ENCODE data around the gene MYO16.

The MYO16 gene

GRCh38 chr13:108629181-108629752 lies at the start of gene MYO16:
MYO16 (plus strand) TSS chr13:108629611; CDS start chr13:108629845, 234 bp downstream.
- no peak for DNase-seq

- no peak for DNase-seq
Measured at GRCh38 chr13:108586826-108587225, 42.6 kb upstream of the MYO16 start.

GRCh38 chr13:108588516-108588915 lies 40.9 kb upstream of the MYO16 start:
- no peak for DNase-seq

GRCh38 chr13:108594153-108594552 lies 35.3 kb upstream of the MYO16 start:
- no peak for DNase-seq

GRCh38 chr13:108595436-108596274 lies 33.8 kb upstream of the MYO16 start:
- DNase-seq = no peak

GRCh38 chr13:108597943-108598342 lies 31.5 kb upstream of the MYO16 start:
- no peak for DNase-seq

GRCh38 chr13:108606424-108606823 lies 23.0 kb upstream of the MYO16 start:
- no peak for DNase-seq

- no peak for DNase-seq
Measured at GRCh38 chr13:108609353-108609752, 20.1 kb upstream of the MYO16 start.

GRCh38 chr13:108610507-108610906 lies 18.9 kb upstream of the MYO16 start:
- DNase-seq = no peak

GRCh38 chr13:108615241-108615640 lies 14.2 kb upstream of the MYO16 start:
- no peak for DNase-seq

- no peak for DNase-seq
Measured at GRCh38 chr13:108618233-108618632, 11.2 kb upstream of the MYO16 start.

GRCh38 chr13:108621462-108621861 lies 7.9 kb upstream of the MYO16 start:
- no peak for DNase-seq

- DNase-seq = no peak
Measured at GRCh38 chr13:108624108-108624507, 5.3 kb upstream of the MYO16 start.

GRCh38 chr13:108624979-108625378 lies 4.4 kb upstream of the MYO16 start:
- DNase-seq = no peak

GRCh38 chr13:108629988-108630387 lies 577 bp downstream of the MYO16 start:
- DNase-seq = no peak

GRCh38 chr13:108632649-108633167 lies 3.3 kb downstream of the MYO16 start:
- no peak for DNase-seq

GRCh38 chr13:108638901-108639300 lies 9.5 kb downstream of the MYO16 start:
- DNase-seq = no peak

GRCh38 chr13:108643646-108644353 lies 14.4 kb downstream of the MYO16 start:
- no peak for DNase-seq

GRCh38 chr13:108645376-108645775 lies 16.0 kb downstream of the MYO16 start:
- no peak for DNase-seq

GRCh38 chr13:108650271-108650670 lies 20.9 kb downstream of the MYO16 start:
- no peak for DNase-seq

GRCh38 chr13:108656742-108657141 lies 27.3 kb downstream of the MYO16 start:
- DNase-seq = no peak

GRCh38 chr13:108657519-108657918 lies 28.1 kb downstream of the MYO16 start:
- DNase-seq = no peak

GRCh38 chr13:108662528-108662927 lies 33.1 kb downstream of the MYO16 start:
- no peak for DNase-seq

- DNase-seq = no peak
Measured at GRCh38 chr13:108663710-108664109, 34.3 kb downstream of the MYO16 start.

Measured in bone marrow (tissue), 2 donors.